ENCODE measurements around the gene FRS2. TPM values are rescaled to one million over a fixed set of nuclear protein-coding genes. Genes with fewer than 3 reads are reported as not detected.

Gene FRS2
- total and polyA plus RNA-seq, 2 of the 4 experiments (the other 2 are of a cell fraction), result 12.4 to 58.3 TPM

DNA sequence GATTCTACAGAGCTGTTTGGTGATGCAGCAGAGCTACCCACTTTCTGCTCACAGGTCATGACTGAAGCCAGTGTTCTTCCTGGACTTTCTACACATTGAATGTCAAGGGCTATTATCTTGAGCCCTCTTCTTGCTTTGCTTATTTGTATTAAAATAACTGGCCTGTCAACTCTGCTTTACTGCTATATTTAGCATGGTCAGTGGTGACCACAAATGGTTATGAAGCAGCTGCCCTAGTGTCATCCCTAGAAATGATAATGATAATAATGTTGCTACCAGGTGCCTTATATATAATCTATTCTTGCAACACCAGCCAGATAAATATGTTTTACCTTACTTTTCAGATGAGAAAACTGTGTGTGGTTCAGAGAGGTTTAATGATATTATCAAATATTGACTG lies 143.2 kb downstream of the FRS2 start:
- TF ChIP-seq SMC3 (IDR thresholded peaks at IDR 0.05; ENCODE audit: low read depth, low read length) (no peak), POLR2A (IDR thresholded peaks at IDR 0.05; ENCODE audit: low read depth, low read length) (no peak), RCOR1 (IDR thresholded peaks at IDR 0.05; ENCODE audit: insufficient replicate concordance, low read length) (no peak), FOS (IDR thresholded peaks at IDR 0.05; ENCODE audit: low read depth, low read length) (no peak), BHLHE40 (IDR thresholded peaks at IDR 0.05; ENCODE audit: low read depth, low read length) (no peak), MXI1 (IDR thresholded peaks at IDR 0.05; ENCODE audit: borderline replicate concordance, low read depth, low read length) (no peak), MAZ (IDR thresholded peaks at IDR 0.05; ENCODE audit: borderline replicate concordance, low read depth, low read length) (no peak), CEBPB (IDR thresholded peaks at IDR 0.05; ENCODE audit: low read depth, low read length) (no peak), MAFK (IDR thresholded peaks at IDR 0.05; ENCODE audit: low read depth, low read length) (no peak), CHD1 (IDR thresholded peaks at IDR 0.05; ENCODE audit: low read depth, low read length) (no peak), RFX5 (IDR thresholded peaks at IDR 0.05; ENCODE audit: low read depth, low read length) (no peak), NFE2L2 (IDR thresholded peaks at IDR 0.05; ENCODE audit: low read depth, low read length) (no peak), RAD21 (IDR thresholded peaks at IDR 0.05; ENCODE audit: low read length) (no peak)
- TF ChIP-seq, protein P1, sequence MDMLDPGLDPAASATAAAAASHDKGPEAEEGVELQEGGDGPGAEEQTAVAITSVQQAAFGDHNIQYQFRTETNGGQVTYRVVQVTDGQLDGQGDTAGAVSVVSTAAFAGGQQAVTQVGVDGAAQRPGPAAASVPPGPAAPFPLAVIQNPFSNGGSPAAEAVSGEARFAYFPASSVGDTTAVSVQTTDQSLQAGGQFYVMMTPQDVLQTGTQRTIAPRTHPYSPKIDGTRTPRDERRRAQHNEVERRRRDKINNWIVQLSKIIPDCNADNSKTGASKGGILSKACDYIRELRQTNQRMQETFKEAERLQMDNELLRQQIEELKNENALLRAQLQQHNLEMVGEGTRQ (IDR thresholded peaks at IDR 0.05; ENCODE audit: low read depth, low read length), result no peak
- TF ChIP-seq, protein P2, sequence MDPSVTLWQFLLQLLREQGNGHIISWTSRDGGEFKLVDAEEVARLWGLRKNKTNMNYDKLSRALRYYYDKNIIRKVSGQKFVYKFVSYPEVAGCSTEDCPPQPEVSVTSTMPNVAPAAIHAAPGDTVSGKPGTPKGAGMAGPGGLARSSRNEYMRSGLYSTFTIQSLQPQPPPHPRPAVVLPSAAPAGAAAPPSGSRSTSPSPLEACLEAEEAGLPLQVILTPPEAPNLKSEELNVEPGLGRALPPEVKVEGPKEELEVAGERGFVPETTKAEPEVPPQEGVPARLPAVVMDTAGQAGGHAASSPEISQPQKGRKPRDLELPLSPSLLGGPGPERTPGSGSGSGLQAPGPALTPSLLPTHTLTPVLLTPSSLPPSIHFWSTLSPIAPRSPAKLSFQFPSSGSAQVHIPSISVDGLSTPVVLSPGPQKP (IDR thresholded peaks at IDR 0.05; ENCODE audit: borderline replicate concordance, low read depth, low read length), result no peak
- TF ChIP-seq, protein P3, sequence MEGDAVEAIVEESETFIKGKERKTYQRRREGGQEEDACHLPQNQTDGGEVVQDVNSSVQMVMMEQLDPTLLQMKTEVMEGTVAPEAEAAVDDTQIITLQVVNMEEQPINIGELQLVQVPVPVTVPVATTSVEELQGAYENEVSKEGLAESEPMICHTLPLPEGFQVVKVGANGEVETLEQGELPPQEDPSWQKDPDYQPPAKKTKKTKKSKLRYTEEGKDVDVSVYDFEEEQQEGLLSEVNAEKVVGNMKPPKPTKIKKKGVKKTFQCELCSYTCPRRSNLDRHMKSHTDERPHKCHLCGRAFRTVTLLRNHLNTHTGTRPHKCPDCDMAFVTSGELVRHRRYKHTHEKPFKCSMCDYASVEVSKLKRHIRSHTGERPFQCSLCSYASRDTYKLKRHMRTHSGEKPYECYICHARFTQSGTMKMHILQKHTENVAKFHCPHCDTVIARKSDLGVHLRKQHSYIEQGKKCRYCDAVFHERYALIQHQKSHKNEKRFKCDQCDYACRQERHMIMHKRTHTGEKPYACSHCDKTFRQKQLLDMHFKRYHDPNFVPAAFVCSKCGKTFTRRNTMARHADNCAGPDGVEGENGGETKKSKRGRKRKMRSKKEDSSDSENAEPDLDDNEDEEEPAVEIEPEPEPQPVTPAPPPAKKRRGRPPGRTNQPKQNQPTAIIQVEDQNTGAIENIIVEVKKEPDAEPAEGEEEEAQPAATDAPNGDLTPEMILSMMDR (conservative IDR thresholded peaks at IDR 0.05; ENCODE audit: low read depth, low read length), result no peak
- Histone ChIP-seq H3K27ac (ENCODE audit: insufficient read depth, low read length) (no peak overlapping the region), H3K23ac (ENCODE audit: low read depth, low read length) (no peak overlapping the region), H2BK120ac (ENCODE audit: low read depth, low read length) (no peak overlapping the region), H3K79me1 (ENCODE audit: low read depth in 1 of 2, low read length in 2 of 2) (no peaks in the 10 kb centered on the region), H3K56ac (ENCODE audit: extremely low read depth, insufficient read depth, low read length) (no peak overlapping the region), H3K9me1 (ENCODE audit: insufficient read depth, low read length) (no peaks in the 10 kb centered on the region), H4K91ac (ENCODE audit: insufficient read depth, low read depth, low read length) (no peak overlapping the region), H3K18ac (ENCODE audit: low read depth, low read length) (no peak overlapping the region), H3K4me1 (ENCODE audit: control insufficient read depth, insufficient read depth, low read length) (no peaks in the 10 kb centered on the region), H2BK5ac (ENCODE audit: low read depth, low read length, poor library complexity, severe bottlenecking) (no peak overlapping the region), H2BK20ac (ENCODE audit: low read depth, low read length) (no peak overlapping the region), H2AFZ (replicated peaks; ENCODE audit: low read length, poor library complexity) (no peak overlapping the region), H4K20me1 (ENCODE audit: insufficient read depth, low read length) (no peaks in the 10 kb centered on the region), H2BK15ac (ENCODE audit: low read depth, low read length) (no peak overlapping the region), H4K8ac (ENCODE audit: low read depth in 2 of 2, low read length in 2 of 2) (no peak overlapping the region), H3K27me3 (ENCODE audit: control insufficient read depth, insufficient read depth, low read length) (peaks cover 12% of the 10 kb centered on the region), H3K4me3 (ENCODE audit: insufficient read depth, low read depth, low read length) (no peak overlapping the region), H3K9ac (ENCODE audit: low read depth, low read length) (no peak overlapping the region), H3K4ac (ENCODE audit: low read depth, low read length) (no peak overlapping the region), H4K5ac (ENCODE audit: low read depth, low read length) (no peak overlapping the region), H2AK9ac (replicated peaks; ENCODE audit: low read depth, low read length, poor library complexity) (no peak overlapping the region), H3K4me2 (ENCODE audit: low read depth, low read length) (no peak overlapping the region), H3K9me3 (ENCODE audit: control insufficient read depth, insufficient read depth, low read length) (no peaks in the 10 kb centered on the region), H2AK5ac (ENCODE audit: low read depth, low read length) (no peak overlapping the region), H3K14ac (replicated peaks; ENCODE audit: low read depth, low read length) (no peak overlapping the region), H3K36me3 (ENCODE audit: control insufficient read depth, insufficient read depth, low read length) (no peaks in the 10 kb centered on the region)
- no peak for DNase-seq
- intact Hi-C loops (cut with micrococcal nuclease), result loop anchor here (5.0 kb wide), 1 partner anchor 49 kb away; no protein-coding TSS in a partner anchor
- in situ Hi-C loops (cut with MboI; ENCODE audit: low sequenced_read_pairs), result no loop called here
- POLR2A ChIA-PET (ENCODE audit: unreplicated experiment), result no interaction called here
- dilution Hi-C loops (cut with HindIII; ENCODE audit: low sequenced_read_pairs, unreplicated experiment), result no loop called here
- no peak for ATAC-seq (ENCODE audit: low read depth)
- CTCF ChIA-PET, result no interaction called here
- BruUV-seq (replicated peaks), result no TSS peak
